ENCODE measurements around the gene RAB11FIP3. TPM values are rescaled to one million over a fixed set of nuclear protein-coding genes. Genes with fewer than 3 reads are reported as not detected.

The RAB11FIP3 gene
- total RNA-seq, 3 donors from 2014 or later = 22.0 to 44.6 (median 24.5) TPM

DNA sequence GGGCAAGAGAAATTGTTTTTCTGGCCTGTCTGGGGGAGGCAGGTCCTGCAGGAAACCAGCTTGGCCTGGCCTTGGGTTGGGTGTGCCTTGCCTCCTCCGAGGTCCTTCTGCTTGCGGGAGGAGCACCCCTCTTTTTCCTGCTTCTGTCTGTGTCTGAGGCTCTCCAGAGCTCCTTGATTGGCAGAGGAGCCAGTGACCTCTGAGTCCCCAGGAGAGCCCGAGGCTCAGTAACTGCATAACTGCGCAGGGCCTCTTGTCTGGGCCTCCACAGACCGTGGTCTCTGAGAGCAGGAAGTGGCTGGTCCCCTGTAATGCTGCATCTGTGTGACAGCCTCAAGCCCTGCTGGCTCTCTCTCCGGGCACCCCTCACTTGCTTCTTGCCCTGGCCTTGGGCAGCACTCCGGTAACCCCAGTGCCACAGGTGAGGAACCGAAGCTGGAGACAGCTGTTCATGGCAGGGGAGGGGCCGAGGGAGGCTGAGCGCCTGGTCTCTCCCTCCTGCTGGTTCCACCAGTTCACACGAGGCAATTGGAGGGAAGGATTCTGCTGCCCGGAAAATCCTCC lies 103.6 kb downstream of the RAB11FIP3 start:
- Histone ChIP-seq H3K9me3 (no peaks in the 10 kb centered on the region), H3K4me1 (peaks cover 0 to 29% of the 10 kb centered on the region in 2 donors), H3K27ac (peak overlapping the region; percentile 50 to 97), H3K27me3 (no peaks in the 10 kb centered on the region), H3K36me3 (no peaks in the 10 kb centered on the region), H3K4me3 (peak overlapping the region; percentile 76 to 84 (median 81))
- no peak for DNase-seq (ENCODE audit: low spot score in 2 of 2)
- TF ChIP-seq POLR2A (IDR thresholded peaks at IDR 0.05) (no peak), CTCF (IDR thresholded peaks at IDR 0.05) (no peak), POLR2AphosphoS5 (IDR thresholded peaks at IDR 0.05) (no peak)
- intact Hi-C loops (cut with DNase I; ENCODE audit: low total_unique reads) = no loop called here

GRCh38 chr16:530111-530817 lies 104.8 kb downstream of the RAB11FIP3 start:
- TF ChIP-seq POLR2AphosphoS5 (IDR thresholded peaks at IDR 0.05) = no peak
- no peak for TF ChIP-seq POLR2A (IDR thresholded peaks at IDR 0.05)
- no peak for TF ChIP-seq CTCF (IDR thresholded peaks at IDR 0.05)
- Histone ChIP-seq H3K27ac (no peak overlapping the region), H3K36me3 (no peaks in the 10 kb centered on the region), H3K4me3 (no peak overlapping the region), H3K27me3 (no peaks in the 10 kb centered on the region), H3K4me1 (peaks cover 0 to 26% of the 10 kb centered on the region in 2 donors), H3K9me3 (no peaks in the 10 kb centered on the region)
- no peak for DNase-seq (ENCODE audit: low spot score in 2 of 2)
- intact Hi-C loops (cut with DNase I; ENCODE audit: low total_unique reads) = no loop called here

- Histone ChIP-seq H3K4me3 (no peak overlapping the region), H3K36me3 (no peaks in the 10 kb centered on the region), H3K9me3 (no peaks in the 10 kb centered on the region), H3K27ac (no peak overlapping the region), H3K27me3 (no peaks in the 10 kb centered on the region), H3K4me1 (peaks cover 0 to 14% of the 10 kb centered on the region in 2 donors)
- TF ChIP-seq POLR2A (IDR thresholded peaks at IDR 0.05) (no peak), POLR2AphosphoS5 (IDR thresholded peaks at IDR 0.05) (no peak), CTCF (IDR thresholded peaks at IDR 0.05) (no peak)
- no peak for DNase-seq (ENCODE audit: low spot score in 2 of 2)
- intact Hi-C loops (cut with DNase I; ENCODE audit: low total_unique reads) = no loop called here
Measured at GRCh38 chr16:531494-532125, 106.2 kb downstream of the RAB11FIP3 start.

GRCh38 chr16:533391-534123 lies 108.1 kb downstream of the RAB11FIP3 start:
- H3K9me3 ChIP-seq = no peaks in the 10 kb centered on the region
- intact Hi-C loops (cut with DNase I; ENCODE audit: low total_unique reads) = no loop called here
- TF ChIP-seq CTCF (IDR thresholded peaks at IDR 0.05) (no peak), POLR2AphosphoS5 (IDR thresholded peaks at IDR 0.05) (no peak), POLR2A (IDR thresholded peaks at IDR 0.05) (no peak)
- no peak overlapping the region for H3K27ac ChIP-seq
- H3K27me3 ChIP-seq = no peaks in the 10 kb centered on the region
- no peak overlapping the region for H3K4me3 ChIP-seq
- no peaks in the 10 kb centered on the region for H3K36me3 ChIP-seq
- no peak for DNase-seq (ENCODE audit: low spot score in 2 of 2)
- H3K4me1 ChIP-seq = peaks cover 0 to 14% of the 10 kb centered on the region in 2 donors

Data from breast epithelium (tissue), 4 donors.